Measurements from ENCODE around the gene STARD7. TPM values are rescaled to one million over a fixed set of nuclear protein-coding genes. Genes with fewer than 3 reads are reported as not detected.

The STARD7 gene
- total and polyA plus RNA-seq, 2 donors (not counting 3 experiments of a cell fraction or from before 2014, with no cell fraction given), result 61.2 to 132 TPM

GRCh38 chr2:96250188-96250587 lies 41.6 kb upstream of the STARD7 start:
- FAIRE-seq (no peak), DNase-seq (ENCODE audit: low read depth, low spot score) (no peak)
- Histone ChIP-seq H3K4me3 (replicated peaks in 1 of 3; ENCODE audit: insufficient read depth in 1 of 3, low read depth in 1 of 3, low read length in 3 of 3) (no peak overlapping the region), H3K36me3 (ENCODE audit: control insufficient read depth in 2 of 2, extremely low read depth in 1 of 2, insufficient read depth in 2 of 2, low read length in 2 of 2) (peaks cover 5 to 14% of the 10 kb centered on the region in 2 experiments), H4K20me1 (replicated peaks; ENCODE audit: control insufficient read depth, extremely low read depth, insufficient read depth, low read length) (no peaks in the 10 kb centered on the region), H3K9ac (replicated peaks; ENCODE audit: extremely low read depth, insufficient read depth, low read length) (no peak overlapping the region), H3K79me2 (ENCODE audit: control insufficient read depth, insufficient read depth, low read length) (no peaks in the 10 kb centered on the region), H3K9me1 (replicated peaks; ENCODE audit: control insufficient read depth, extremely low read depth, insufficient read depth, low read length) (no peaks in the 10 kb centered on the region), H3K27ac (ENCODE audit: insufficient read depth, low read depth, low read length) (no peak overlapping the region), H3K27me3 (ENCODE audit: control insufficient read depth in 2 of 2, insufficient read depth in 2 of 2, low read length in 2 of 2) (no peaks in the 10 kb centered on the region), H2AFZ (ENCODE audit: low read depth, low read length) (no peak overlapping the region), H3K4me2 (ENCODE audit: insufficient read depth, low read length) (no peak overlapping the region), H3K9me3 (replicated peaks; ENCODE audit: control insufficient read depth, insufficient read depth, low read length) (no peaks in the 10 kb centered on the region), H3K4me1 (ENCODE audit: control insufficient read depth, extremely low read depth, insufficient read depth, low read length) (peaks cover 51% of the 10 kb centered on the region)
- CTCF ChIA-PET, result interaction anchor here (2.5 to 3.2 kb wide), 2 partner anchors 11 to 14 kb away, joined by 10 to 16 read pairs; no protein-coding TSS in a partner anchor
- intact Hi-C loops (cut with micrococcal nuclease), result loop anchor here (2.0 kb wide), 1 partner anchor 41 kb away; the partner anchor contains the start of gene STARD7
- no peak for TF ChIP-seq GATA2 (IDR thresholded peaks at IDR 0.05; ENCODE audit: insufficient read depth, insufficient read length, low read depth, low read length)
- POLR2A ChIA-PET, result no interaction called here
- BruUV-seq (replicated peaks), result no TSS peak
- dilution Hi-C loops (cut with MboI; ENCODE audit: extremely low pct_ligation_motif_present, low sequenced_read_pairs), result no loop called here

DNA sequence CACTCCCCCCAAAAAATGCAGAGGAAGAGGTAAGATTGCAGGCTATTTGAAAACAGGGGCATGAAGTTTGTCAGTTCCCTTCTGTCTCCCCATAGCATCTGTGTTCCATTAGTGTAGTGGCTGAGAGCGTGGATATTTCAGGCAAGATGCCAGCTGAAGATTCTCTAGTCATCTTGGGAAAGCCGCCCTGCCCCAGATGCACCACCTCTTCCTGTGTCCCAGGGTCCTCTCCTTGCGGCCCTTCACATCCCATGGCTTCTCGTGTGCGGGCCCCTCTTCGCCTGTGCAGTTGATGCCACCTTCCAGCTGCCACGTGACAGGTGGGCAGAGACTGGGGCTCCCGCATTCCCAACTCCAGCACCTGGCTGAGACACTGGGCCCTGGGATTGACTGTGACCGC lies 41.0 kb upstream of the STARD7 start:
- H3K27ac ChIP-seq (ENCODE audit: insufficient read depth, low read depth, low read length), result no peak overlapping the region
- no peaks in the 10 kb centered on the region for H3K9me1 ChIP-seq (replicated peaks; ENCODE audit: control insufficient read depth, extremely low read depth, insufficient read depth, low read length)
- H3K4me3 ChIP-seq (replicated peaks in 1 of 3; ENCODE audit: insufficient read depth in 1 of 3, low read depth in 1 of 3, low read length in 3 of 3), result no peak overlapping the region
- no peak overlapping the region for H3K9ac ChIP-seq (replicated peaks; ENCODE audit: extremely low read depth, insufficient read depth, low read length)
- no peaks in the 10 kb centered on the region for H3K27me3 ChIP-seq (ENCODE audit: control insufficient read depth in 2 of 2, insufficient read depth in 2 of 2, low read length in 2 of 2)
- H3K9me3 ChIP-seq (replicated peaks; ENCODE audit: control insufficient read depth, insufficient read depth, low read length), result no peaks in the 10 kb centered on the region
- dilution Hi-C loops (cut with MboI; ENCODE audit: extremely low pct_ligation_motif_present, low sequenced_read_pairs), result no loop called here
- H3K36me3 ChIP-seq (ENCODE audit: control insufficient read depth in 2 of 2, extremely low read depth in 1 of 2, insufficient read depth in 2 of 2, low read length in 2 of 2), result peaks cover 5 to 14% of the 10 kb centered on the region in 2 experiments
- no peak for TF ChIP-seq POLR2AphosphoS5 (IDR thresholded peaks at IDR 0.05; ENCODE audit: insufficient read depth, low read depth, low read length)
- no peak for TF ChIP-seq POLR2A (IDR thresholded peaks at IDR 0.05; ENCODE audit: low read depth, low read length)
- no peak for TF ChIP-seq JUN (IDR thresholded peaks at IDR 0.05; ENCODE audit: borderline replicate concordance, insufficient read depth, insufficient read length, low read depth)
- TF ChIP-seq FOS (IDR thresholded peaks at IDR 0.05; ENCODE audit: borderline replicate concordance, insufficient read depth, low read length), result no peak
- TF ChIP-seq GATA2 (IDR thresholded peaks at IDR 0.05; ENCODE audit: insufficient read depth, insufficient read length, low read depth, low read length), result no peak
- TF ChIP-seq, protein P1, sequence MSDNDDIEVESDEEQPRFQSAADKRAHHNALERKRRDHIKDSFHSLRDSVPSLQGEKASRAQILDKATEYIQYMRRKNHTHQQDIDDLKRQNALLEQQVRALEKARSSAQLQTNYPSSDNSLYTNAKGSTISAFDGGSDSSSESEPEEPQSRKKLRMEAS (IDR thresholded peaks at IDR 0.05; ENCODE audit: insufficient read depth, insufficient read length), result no peak
- TF ChIP-seq EZH2 (IDR thresholded peaks at IDR 0.05; ENCODE audit: borderline replicate concordance, low read depth, low read length, severe bottlenecking), result no peak
- TF ChIP-seq, protein P2, sequence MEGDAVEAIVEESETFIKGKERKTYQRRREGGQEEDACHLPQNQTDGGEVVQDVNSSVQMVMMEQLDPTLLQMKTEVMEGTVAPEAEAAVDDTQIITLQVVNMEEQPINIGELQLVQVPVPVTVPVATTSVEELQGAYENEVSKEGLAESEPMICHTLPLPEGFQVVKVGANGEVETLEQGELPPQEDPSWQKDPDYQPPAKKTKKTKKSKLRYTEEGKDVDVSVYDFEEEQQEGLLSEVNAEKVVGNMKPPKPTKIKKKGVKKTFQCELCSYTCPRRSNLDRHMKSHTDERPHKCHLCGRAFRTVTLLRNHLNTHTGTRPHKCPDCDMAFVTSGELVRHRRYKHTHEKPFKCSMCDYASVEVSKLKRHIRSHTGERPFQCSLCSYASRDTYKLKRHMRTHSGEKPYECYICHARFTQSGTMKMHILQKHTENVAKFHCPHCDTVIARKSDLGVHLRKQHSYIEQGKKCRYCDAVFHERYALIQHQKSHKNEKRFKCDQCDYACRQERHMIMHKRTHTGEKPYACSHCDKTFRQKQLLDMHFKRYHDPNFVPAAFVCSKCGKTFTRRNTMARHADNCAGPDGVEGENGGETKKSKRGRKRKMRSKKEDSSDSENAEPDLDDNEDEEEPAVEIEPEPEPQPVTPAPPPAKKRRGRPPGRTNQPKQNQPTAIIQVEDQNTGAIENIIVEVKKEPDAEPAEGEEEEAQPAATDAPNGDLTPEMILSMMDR (IDR thresholded peaks at IDR 0.05; ENCODE audit: extremely low read depth in 1 of 2, insufficient read depth in 1 of 2, low read depth in 1 of 2, low read length in 2 of 2), result no peak
- TF ChIP-seq MYC (IDR thresholded peaks at IDR 0.05; ENCODE audit: low read depth, low read length), result no peak
- intact Hi-C loops (cut with micrococcal nuclease), result loop anchor here (2.0 kb wide), 1 partner anchor 41 kb away; the partner anchor contains the start of gene STARD7
- ChIA-PET CTCF (interaction anchor here (3.2 kb wide), 1 partner anchor 11 kb away, joined by 16 read pairs; no protein-coding TSS in a partner anchor), POLR2A (no interaction called here)
- DNase-seq (ENCODE audit: low read depth, low spot score) (no peak), FAIRE-seq (no peak)
- H2AFZ ChIP-seq (ENCODE audit: low read depth, low read length), result no peak overlapping the region
- H3K4me1 ChIP-seq (ENCODE audit: control insufficient read depth, extremely low read depth, insufficient read depth, low read length), result peaks cover 45% of the 10 kb centered on the region
- H3K79me2 ChIP-seq (ENCODE audit: control insufficient read depth, insufficient read depth, low read length), result no peaks in the 10 kb centered on the region
- BruUV-seq (replicated peaks), result no TSS peak
- H4K20me1 ChIP-seq (replicated peaks; ENCODE audit: control insufficient read depth, extremely low read depth, insufficient read depth, low read length), result no peaks in the 10 kb centered on the region
- no peak overlapping the region for H3K4me2 ChIP-seq (ENCODE audit: insufficient read depth, low read length)
